Osteoblast (primary cell): ENCODE data around the gene SIGLECL1. TPM values are rescaled to one million over a fixed set of nuclear protein-coding genes. Genes with fewer than 3 reads are reported as not detected.

Experiments used
- DNase-seq: peaks from one replicate; pipeline ENCODE4 v3.0.0; 2011; ENCODE audit warnings: low spot score, mixed read lengths; ENCODE audit not compliant: insufficient read length; ENCODE audit errors: missing footprints
- H2AFZ ChIP-seq: 2 replicates; pipeline ENCODE4 v1.6.0; 2011; ENCODE audit warnings: mild to moderate bottlenecking, low read length
- H3K27ac ChIP-seq: 2 replicates; pipeline ENCODE4 v1.5.1; 2011; ENCODE audit warnings: mild to moderate bottlenecking, low read depth, low read length, moderate library complexity
- H3K27me3 ChIP-seq: 2 replicates; pipeline ENCODE4 v1.6.0; 2012; ENCODE audit warnings: mild to moderate bottlenecking, control low read depth, inconsistent platforms, low read length, moderate library complexity; ENCODE audit not compliant: insufficient read depth
- H3K36me3 ChIP-seq: 2 replicates; pipeline ENCODE4 v1.5.1; 2011; ENCODE audit warnings: mild to moderate bottlenecking, low read length, control low read depth, moderate library complexity; ENCODE audit not compliant: insufficient read depth
- H3K4me1 ChIP-seq: 2 replicates; pipeline ENCODE4 v1.5.1; 2011; ENCODE audit warnings: mild to moderate bottlenecking, low read length, control low read depth, moderate library complexity; ENCODE audit not compliant: insufficient read depth
- H3K4me2 ChIP-seq: 2 replicates; pipeline ENCODE4 v1.6.0; 2011; ENCODE audit warnings: mild to moderate bottlenecking, low read length; ENCODE audit not compliant: insufficient read depth
- H3K4me3 ChIP-seq: fragments of 200-600 bp; sonication (generic); 3 replicates; pipeline ENCODE4 v1.5.1; 2012; ENCODE audit warnings: mild to moderate bottlenecking, low read length, inconsistent platforms; ENCODE audit not compliant: insufficient read depth
- H3K79me2 ChIP-seq: 2 replicates; pipeline ENCODE4 v1.6.0; 2012; ENCODE audit warnings: mild to moderate bottlenecking, low read length, control low read depth, inconsistent platforms; ENCODE audit not compliant: insufficient read depth
- H3K9me3 ChIP-seq: 2 replicates; pipeline ENCODE4 v1.5.1; 2011; ENCODE audit warnings: low read depth, low read length, control low read depth
- H4K20me1 ChIP-seq: 2 replicates; pipeline ENCODE4 v1.6.0; 2012; ENCODE audit warnings: mild to moderate bottlenecking, low read length, control low read depth; ENCODE audit not compliant: insufficient read depth
- CTCF ChIP-seq: IDR thresholded peaks from 2 replicates; pipeline ENCODE4 v1.5.1; 2011; ENCODE audit warnings: mild to moderate bottlenecking, low read depth, low read length, moderate library complexity; ENCODE audit errors: extremely low read depth
- total RNA-seq: library from RNA; depleted of rRNA; stranded (reverse); fragments of >200 nt; gene quantifications from 2 replicates; pipeline ENCODE4 v1.2.3, GENCODE V29; 2012

Gene SIGLECL1
- total RNA-seq, 1 donor, result not detected

GRCh38 chr19:51296336-51297093 is 45.6 kb downstream of the SIGLECL1 start:
- no peak for TF ChIP-seq CTCF
- H3K4me2 ChIP-seq, result no peak overlapping the region
- H2AFZ ChIP-seq, result no peak overlapping the region
- H3K36me3 ChIP-seq, result no peaks in the 10 kb centered on the region
- DNase-seq, result peak; percentile 82
- H3K27me3 ChIP-seq, result peaks cover 5% of the 10 kb centered on the region
- H3K4me1 ChIP-seq, result no peaks in the 10 kb centered on the region
- H4K20me1 ChIP-seq, result no peaks in the 10 kb centered on the region
- no peaks in the 10 kb centered on the region for H3K9me3 ChIP-seq
- H3K79me2 ChIP-seq, result no peaks in the 10 kb centered on the region
- no peak overlapping the region for H3K4me3 ChIP-seq
- no peak overlapping the region for H3K27ac ChIP-seq

GRCh38 chr19:51297406-51297805 is 46.5 kb downstream of the SIGLECL1 start:
- no peak overlapping the region for H3K27ac ChIP-seq
- H3K4me3 ChIP-seq, result no peak overlapping the region
- no peaks in the 10 kb centered on the region for H3K4me1 ChIP-seq
- H4K20me1 ChIP-seq, result no peaks in the 10 kb centered on the region
- no peak overlapping the region for H2AFZ ChIP-seq
- no peak for TF ChIP-seq CTCF
- H3K27me3 ChIP-seq, result peaks cover 5% of the 10 kb centered on the region
- H3K36me3 ChIP-seq, result no peaks in the 10 kb centered on the region
- no peaks in the 10 kb centered on the region for H3K9me3 ChIP-seq
- no peak for DNase-seq
- no peaks in the 10 kb centered on the region for H3K79me2 ChIP-seq
- H3K4me2 ChIP-seq, result no peak overlapping the region

GRCh38 chr19:51301266-51301665 is 50.4 kb downstream of the SIGLECL1 start:
- TF ChIP-seq CTCF, result no peak
- H3K27ac ChIP-seq, result no peak overlapping the region
- H3K27me3 ChIP-seq, result peaks cover 1% of the 10 kb centered on the region
- H2AFZ ChIP-seq, result no peak overlapping the region
- no peaks in the 10 kb centered on the region for H3K36me3 ChIP-seq
- no peaks in the 10 kb centered on the region for H3K9me3 ChIP-seq
- no peaks in the 10 kb centered on the region for H3K79me2 ChIP-seq
- no peaks in the 10 kb centered on the region for H4K20me1 ChIP-seq
- no peaks in the 10 kb centered on the region for H3K4me1 ChIP-seq
- no peak overlapping the region for H3K4me3 ChIP-seq
- no peak overlapping the region for H3K4me2 ChIP-seq
- DNase-seq, result no peak

- TF ChIP-seq CTCF, result no peak
- Histone ChIP-seq H3K9me3 (no peaks in the 10 kb centered on the region), H2AFZ (no peak overlapping the region), H3K79me2 (no peaks in the 10 kb centered on the region), H3K36me3 (no peaks in the 10 kb centered on the region), H3K27ac (no peak overlapping the region), H4K20me1 (no peaks in the 10 kb centered on the region), H3K4me1 (no peaks in the 10 kb centered on the region), H3K4me3 (no peak overlapping the region), H3K4me2 (no peak overlapping the region), H3K27me3 (no peaks in the 10 kb centered on the region)
- DNase-seq, result no peak
Measured at GRCh38 chr19:51305479-51305878, 54.6 kb downstream of the SIGLECL1 start.
